Erythroblast (primary cell): ENCODE results near the gene GOT1.

Experiments
- GATA1 ChIP-seq: IDR thresholded peaks from 2 replicates; pipeline ENCODE4 v1.6.1; 2011; ENCODE audit warnings: low read depth, mild to moderate bottlenecking, control low read depth, low read length, moderate library complexity
- POLR2A ChIP-seq: IDR thresholded peaks from 2 replicates; pipeline ENCODE4 v1.6.1; 2011; ENCODE audit warnings: mild to moderate bottlenecking, low read length

DNA sequence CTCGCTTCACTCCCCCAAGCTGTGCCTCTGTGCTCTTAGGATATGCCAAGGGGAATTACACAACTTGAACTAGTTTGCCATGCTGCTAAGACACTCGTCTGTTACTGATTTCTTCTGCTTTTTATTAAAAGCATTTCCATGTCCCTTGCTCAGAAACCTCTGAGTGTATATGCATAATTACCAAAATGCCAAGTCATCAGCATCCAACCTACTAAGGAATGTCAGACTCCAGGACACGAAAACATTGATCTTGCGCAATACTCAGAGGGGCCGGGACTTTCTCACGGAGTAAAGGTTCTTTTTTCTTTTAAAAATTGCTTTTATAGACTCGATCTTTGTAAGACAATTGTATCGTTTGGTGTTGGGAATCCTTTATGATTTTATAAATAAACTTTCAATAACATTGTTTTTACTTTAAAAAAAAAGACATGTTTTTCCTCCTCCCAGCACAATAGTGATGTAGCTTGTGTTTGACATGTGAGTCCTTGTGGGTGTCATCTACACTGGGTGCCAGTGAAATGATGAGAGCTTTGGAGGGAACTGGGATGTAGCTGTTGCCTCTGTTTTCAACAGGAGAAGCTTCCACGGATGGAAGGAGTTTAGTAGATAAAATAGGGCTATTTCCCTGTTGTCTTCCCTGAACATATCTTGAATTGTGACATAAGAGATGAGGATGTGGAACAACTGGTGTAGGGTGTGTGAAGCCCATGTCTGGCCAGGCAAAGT is 57.7 kb downstream of the GOT1 start:
- TF ChIP-seq POLR2A (no peak), GATA1 (no peak)
